Cardiac muscle cell (in vitro differentiated cells and primary cell): ENCODE data around the gene BFSP1. TPM values are rescaled to one million over a fixed set of nuclear protein-coding genes. Genes with fewer than 3 reads are reported as not detected.

ENCODE experiments used
- DNase-seq, 2 donors: peaks; one replicate each; pipeline versions ENCODE4 v3.0.0 to v3.0.0-alpha.2; 2010 to 2017; ENCODE audit warnings: low read depth in 1 of 2, low spot score in 1 of 2
- H3K27ac ChIP-seq: fragments of 200-600 bp; sonication (generic); 2 replicates; pipeline ENCODE4 v1.5.1; 2016
- H3K27me3 ChIP-seq: fragments of 200-600 bp; sonication (generic); 2 replicates; pipeline ENCODE4 v1.6.0; 2016; ENCODE audit warnings: control low read depth
- H3K36me3 ChIP-seq: fragments of 200-600 bp; sonication (generic); 2 replicates; pipeline ENCODE4 v1.5.1; 2016; ENCODE audit warnings: control low read depth
- H3K4me1 ChIP-seq: fragments of 200-600 bp; sonication (generic); 2 replicates; pipeline ENCODE4 v1.8.1; 2017; ENCODE audit warnings: low read depth, mild to moderate bottlenecking, mixed run types
- H3K4me3 ChIP-seq: fragments of 200-600 bp; sonication (generic); 2 replicates; pipeline ENCODE4 v1.5.1; 2016; ENCODE audit warnings: mild to moderate bottlenecking
- H3K9me3 ChIP-seq: fragments of 200-600 bp; sonication (generic); 2 replicates; pipeline ENCODE4 v1.5.1; 2017; ENCODE audit warnings: low read depth, mild to moderate bottlenecking, control low read depth
- polyA plus RNA-seq: library from polyadenylated mRNA; unstranded; fragments of >200 nt; fragmentation: Nextera tagmentation; extraction: Ambion mirVana; gene quantifications from 2 replicates; pipeline ENCODE4 v1.2.1, GENCODE V29; 2016
- total RNA-seq: library from RNA; depleted of rRNA; stranded (reverse); fragments of >200 nt; gene quantifications from 2 replicates; pipeline ENCODE4 v1.2.3, GENCODE V29; 2016
- TF ChIP-seq, protein P1 (sequence below): IDR thresholded peaks from 2 replicates; pipeline ENCODE4 v1.5.1; 2012; ENCODE audit warnings: low read depth, mild to moderate bottlenecking, low read length

Gene BFSP1
- total and polyA plus RNA-seq, 2 experiments from 2014 or later: 5.3 to 7.1 TPM

DNA sequence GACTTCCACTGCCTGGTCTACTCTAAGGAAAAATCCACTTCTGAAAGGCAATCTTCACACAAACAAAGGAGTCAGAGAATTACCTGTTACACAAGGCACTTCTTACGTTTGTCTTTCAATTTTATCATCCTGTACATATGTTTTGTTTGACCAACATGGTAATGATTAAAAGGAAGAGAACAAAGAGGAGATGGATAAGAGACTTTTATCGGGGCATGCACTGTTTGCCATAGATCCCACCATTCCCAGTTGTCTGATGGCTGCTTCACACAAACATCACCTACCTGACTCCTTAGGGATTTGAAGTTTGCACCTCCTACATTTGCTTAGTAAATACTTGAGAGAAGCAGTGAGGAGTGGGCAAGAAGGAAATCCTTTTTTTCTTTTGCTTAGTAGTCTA lies 87.1 kb downstream of the BFSP1 start:
- no peak for DNase-seq
- Histone ChIP-seq H3K27me3 (no peaks in the 10 kb centered on the region), H3K27ac (no peak overlapping the region), H3K4me1 (no peaks in the 10 kb centered on the region), H3K36me3 (no peaks in the 10 kb centered on the region), H3K4me3 (no peak overlapping the region), H3K9me3 (no peaks in the 10 kb centered on the region)
- TF ChIP-seq, protein P1, sequence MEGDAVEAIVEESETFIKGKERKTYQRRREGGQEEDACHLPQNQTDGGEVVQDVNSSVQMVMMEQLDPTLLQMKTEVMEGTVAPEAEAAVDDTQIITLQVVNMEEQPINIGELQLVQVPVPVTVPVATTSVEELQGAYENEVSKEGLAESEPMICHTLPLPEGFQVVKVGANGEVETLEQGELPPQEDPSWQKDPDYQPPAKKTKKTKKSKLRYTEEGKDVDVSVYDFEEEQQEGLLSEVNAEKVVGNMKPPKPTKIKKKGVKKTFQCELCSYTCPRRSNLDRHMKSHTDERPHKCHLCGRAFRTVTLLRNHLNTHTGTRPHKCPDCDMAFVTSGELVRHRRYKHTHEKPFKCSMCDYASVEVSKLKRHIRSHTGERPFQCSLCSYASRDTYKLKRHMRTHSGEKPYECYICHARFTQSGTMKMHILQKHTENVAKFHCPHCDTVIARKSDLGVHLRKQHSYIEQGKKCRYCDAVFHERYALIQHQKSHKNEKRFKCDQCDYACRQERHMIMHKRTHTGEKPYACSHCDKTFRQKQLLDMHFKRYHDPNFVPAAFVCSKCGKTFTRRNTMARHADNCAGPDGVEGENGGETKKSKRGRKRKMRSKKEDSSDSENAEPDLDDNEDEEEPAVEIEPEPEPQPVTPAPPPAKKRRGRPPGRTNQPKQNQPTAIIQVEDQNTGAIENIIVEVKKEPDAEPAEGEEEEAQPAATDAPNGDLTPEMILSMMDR: no peak

Other genes starting within 250 kb of the BFSP1 start
- 231 and 335 TPM in 2 replicates for gene DSTN, start 38.7 kb upstream of the BFSP1 start, total RNA-seq
- 629 and 743 TPM in 2 replicates for gene DSTN, start 38.7 kb upstream of the BFSP1 start, polyA plus RNA-seq
- 61.1 and 77.5 TPM in 2 replicates for gene RRBP1, start 150.9 kb upstream of the BFSP1 start, total RNA-seq
- 50.4 and 50.7 TPM in 2 replicates for gene RRBP1, start 150.9 kb upstream of the BFSP1 start, polyA plus RNA-seq
- not detected in 2 replicates for gene BANF2, start 168.6 kb upstream of the BFSP1 start, total RNA-seq
- gene BANF2, start 168.6 kb upstream of the BFSP1 start, polyA plus RNA-seq: not detected in 2 replicates